NCI-H187 treated with DMSO at 0.1 percent for 48 hours (cell line): ENCODE data around the gene ERC1.
"Not testable (repeated sequence)": the region's sequence is repeated elsewhere in the genome, so short reads cannot be mapped to it uniquely, and the experiment has no call there.

Source experiments
- DNase-seq: peaks from one replicate; lab custom pipeline; 2025; lab: John Stamatoyannopoulos, UW

Gene ERC1

GRCh38 chr12:1030779-1031178 lies 39.8 kb downstream of the ERC1 start:
- no peak for DNase-seq

GRCh38 chr12:1034243-1034642 lies 43.2 kb downstream of the ERC1 start:
- DNase-seq: no peak

- DNase-seq: no peak
These were observed 43.9 kb downstream of the ERC1 start for GRCh38 chr12:1034751-1035457.

DNA sequence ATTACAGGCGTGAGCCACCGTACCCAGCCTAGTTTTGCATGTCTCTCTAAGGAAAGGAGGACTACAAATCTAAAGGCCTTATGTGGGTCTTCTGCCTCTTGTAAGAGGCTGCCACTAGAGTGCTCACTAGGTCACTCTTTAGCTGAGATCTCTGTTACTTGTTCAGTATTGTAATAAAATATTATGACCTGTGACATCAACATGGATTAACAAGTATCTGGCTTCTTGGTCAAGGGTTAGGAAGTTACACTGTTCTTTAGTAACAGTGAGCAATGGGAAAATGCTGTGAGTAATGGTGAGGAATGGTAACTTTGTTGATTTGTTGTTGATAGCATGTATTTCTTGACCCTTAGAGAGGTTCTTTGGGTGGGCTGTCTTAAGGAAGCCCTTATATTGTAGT lies 50.5 kb downstream of the ERC1 start:
- no peak for DNase-seq

DNA sequence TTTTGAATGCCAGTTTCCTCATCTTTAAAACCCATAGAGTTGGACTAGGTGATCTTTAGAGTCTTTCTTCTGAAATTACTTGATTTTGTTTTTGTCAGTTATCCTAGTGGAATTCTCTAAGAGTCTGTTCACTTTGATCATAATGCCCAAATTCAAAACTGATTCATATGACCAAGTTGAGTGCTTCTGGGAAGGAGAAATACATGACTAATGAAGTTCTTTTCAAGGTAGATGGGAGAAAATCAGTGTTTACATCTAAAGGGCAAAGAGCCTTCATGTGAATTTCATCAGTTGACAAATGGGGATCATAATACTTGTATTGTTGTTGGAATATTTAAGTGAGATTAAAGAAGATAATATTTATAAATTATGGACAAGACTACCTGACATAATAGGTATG lies 53.2 kb downstream of the ERC1 start:
- no peak for DNase-seq

DNA sequence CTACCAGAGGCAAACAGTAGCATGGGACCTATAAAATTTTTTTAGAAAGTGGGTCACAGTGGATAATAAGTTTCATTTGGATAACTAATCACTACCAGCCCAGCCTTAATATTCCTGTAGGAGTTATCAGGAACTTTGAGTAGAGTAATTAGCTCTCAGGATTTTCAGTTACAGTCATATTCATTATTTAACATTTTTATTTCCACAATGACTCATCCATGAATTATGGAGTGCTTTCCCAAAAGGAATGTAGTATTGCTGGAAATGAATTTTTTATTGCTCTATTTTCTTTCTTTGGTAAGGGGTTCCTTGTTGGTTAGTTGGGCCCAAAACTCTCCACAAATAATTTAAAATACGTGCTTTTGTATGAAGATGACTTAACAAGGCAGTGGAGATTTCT lies 53.7 kb downstream of the ERC1 start:
- no peak for DNase-seq

- DNase-seq: no peak
These were observed 55.7 kb downstream of the ERC1 start for GRCh38 chr12:1046727-1047126.

DNA sequence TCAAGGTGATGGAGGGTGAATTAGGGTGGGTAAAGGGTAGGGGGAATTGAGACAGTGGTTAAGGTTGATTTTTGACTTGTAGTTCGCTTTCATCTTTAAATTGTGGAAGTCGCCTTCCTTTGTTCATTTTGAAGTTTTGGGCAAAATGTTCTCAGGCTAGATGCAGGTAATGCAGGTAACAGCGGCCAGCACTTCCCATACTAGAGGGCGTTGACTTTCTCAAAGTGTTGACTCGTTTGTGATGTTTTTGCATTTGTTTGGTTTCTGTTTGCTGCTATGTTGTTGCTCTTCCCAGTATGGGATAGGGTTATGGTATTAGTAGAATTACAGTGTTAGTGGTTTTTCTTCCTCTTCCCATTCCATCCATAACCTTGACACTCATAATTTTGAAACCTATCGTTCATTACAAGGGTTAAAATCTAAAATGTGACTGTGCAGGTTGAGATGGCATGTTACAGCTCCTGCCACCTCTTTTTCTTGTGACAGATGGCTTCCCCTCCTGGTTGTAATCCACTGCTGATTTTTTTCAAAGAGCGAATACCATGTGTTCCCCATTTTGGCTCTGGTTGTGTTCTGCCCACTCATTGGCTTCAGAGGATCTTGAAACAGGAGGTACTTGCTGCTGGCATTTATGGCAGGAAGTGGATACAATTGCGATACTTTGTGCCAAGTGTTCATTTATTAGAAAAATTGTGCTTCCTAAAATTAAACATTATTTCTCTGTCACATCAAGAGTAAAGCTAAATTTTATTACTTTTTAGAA lies 57.1 kb downstream of the ERC1 start:
- DNase-seq: no peak

DNA sequence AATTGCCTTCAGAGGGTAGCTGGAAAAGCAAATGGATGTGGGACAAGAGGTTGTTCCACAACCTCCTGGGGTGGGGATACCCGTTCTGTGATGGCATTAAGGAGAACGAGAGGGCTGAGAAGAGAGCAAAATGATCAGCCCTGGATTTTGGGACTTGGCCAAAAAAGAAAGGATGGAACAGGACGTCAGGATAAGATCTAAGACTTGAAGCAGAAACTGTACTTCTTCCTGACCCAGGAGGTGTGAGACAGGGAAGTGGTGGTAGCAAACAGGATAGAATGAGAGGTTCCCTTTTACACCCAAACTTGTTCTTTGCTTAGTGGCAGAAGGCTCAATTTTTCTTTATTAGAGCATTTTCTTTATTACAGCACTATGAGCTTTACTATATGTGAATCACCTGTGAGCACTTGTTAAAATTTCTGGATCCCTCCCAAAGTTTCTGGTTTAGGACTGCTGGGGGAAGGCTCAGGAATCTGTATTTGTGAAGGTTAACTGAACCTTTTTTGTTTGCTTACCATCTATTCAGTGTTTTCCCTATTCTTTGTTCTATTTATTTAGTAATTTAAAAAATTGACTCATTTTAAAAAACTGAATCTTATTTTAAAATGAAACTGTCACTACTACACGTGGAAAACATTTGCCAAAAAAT lies 59.2 kb downstream of the ERC1 start:
- DNase-seq: no peak

DNA sequence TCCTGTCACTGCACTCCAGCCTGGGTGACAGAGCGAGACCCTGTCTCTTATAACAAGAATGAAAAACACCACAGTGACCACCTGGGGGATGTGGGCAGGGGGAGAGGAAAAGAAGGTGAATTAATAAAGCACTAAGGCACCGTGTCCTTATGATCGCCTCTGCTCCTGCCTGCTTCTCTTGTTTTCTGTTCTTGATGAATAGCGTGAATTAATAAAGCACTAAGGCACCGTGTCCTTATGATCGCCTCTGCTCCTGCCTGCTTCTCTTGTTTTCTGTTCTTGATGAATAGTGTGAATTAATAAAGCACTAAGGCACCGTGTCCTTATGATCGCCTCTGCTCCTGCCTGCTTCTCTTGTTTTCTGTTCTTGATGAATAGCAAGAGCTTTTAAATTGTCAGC lies 60.6 kb downstream of the ERC1 start:
- not testable (repeated sequence) for DNase-seq

DNA sequence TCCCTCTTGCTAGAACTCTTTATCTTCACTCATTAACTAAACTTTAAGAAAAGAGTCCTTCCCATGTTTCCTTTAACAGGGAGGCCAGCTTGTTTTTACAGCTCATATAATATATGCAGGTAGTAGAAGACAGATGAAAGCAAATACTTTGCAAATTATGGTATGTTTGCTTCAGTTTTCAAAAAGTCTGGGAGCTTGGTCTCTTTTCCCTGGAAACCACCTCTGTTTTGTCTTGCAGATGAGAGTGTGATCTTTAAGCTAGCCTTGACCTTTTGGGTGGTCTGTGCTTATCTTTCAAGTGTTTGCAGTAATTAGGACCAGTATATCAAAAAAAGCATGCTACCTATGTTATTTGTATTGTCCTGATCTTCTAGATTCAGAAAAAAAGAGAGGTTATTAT lies 62.7 kb downstream of the ERC1 start:
- DNase-seq: no peak

DNA sequence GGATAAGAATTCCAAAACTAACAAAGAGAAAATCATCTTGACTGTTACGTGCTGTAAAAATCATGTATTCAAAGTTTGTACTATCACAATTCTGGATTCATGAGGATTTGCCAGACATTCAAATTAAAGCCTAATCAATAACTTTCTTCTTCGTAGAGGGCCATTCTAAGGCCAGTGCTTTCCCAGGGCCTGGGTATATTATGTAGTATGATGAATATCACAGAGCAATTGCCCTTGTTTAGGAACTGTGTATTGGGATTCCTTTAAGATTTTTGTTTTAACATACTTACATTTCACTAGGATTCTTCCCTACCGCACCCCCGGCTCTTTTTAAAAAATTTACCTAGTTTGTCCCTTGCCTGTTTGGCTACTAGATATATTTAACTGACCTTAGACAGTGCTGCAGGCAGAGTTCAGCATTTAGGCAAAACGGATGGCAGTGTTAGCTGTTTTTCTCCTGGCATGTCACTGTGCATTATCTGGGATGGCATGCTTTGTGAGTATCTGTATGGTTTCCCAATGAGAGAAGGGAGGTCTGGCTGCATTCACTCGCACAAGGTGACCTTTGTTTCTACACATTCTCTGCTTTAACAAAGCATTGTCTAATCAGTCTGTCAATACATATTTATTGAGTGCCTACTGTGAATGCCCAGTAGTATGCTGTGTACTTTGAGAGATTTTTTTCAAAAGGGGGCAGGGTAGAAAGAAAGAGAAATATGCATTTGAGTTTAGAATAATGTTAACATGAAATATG lies 63.3 kb downstream of the ERC1 start:
- no peak for DNase-seq

DNA sequence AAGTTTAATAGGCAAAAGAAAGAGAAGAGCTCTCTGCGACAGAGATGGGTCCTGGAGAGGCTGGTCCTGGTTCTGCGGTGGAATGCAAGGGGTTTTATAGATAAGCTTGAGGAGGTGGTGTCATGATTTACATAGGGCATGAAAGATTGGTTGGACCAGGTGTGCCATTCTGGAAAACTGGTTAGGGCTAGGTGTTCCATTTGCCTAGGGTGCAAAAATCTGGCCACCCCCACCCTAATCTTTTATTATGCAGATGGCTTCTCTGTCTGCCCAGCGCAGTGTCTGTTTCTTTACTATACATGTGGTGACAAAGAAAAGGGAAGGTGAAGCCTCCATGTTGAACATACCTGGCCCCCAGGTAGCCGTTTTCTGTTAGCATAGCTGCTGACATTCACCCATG lies 65.4 kb downstream of the ERC1 start:
- no peak for DNase-seq

GRCh38 chr12:1058423-1058822 lies 67.4 kb downstream of the ERC1 start:
- DNase-seq: no peak

GRCh38 chr12:1059162-1059561 lies 68.1 kb downstream of the ERC1 start:
- DNase-seq: no peak

DNA sequence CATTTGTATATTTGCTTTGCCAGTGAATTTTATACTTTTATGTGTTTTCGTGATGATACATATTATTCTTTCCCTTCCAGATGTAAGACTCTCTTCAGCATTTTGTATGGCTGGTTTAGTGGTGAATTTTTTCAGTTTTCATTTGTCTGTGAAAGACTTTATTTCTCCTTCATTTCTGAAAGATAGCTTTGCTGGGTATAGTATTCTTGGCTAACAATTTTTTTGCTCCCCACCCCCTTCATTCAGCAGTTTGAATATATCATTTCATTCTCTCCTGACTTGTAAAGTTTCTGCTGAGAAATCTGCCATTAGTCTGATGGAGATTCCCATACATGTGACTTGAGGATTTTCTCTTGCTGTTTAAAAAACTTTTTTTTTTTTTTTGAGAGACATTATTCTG lies 72.8 kb downstream of the ERC1 start:
- no peak for DNase-seq

DNA sequence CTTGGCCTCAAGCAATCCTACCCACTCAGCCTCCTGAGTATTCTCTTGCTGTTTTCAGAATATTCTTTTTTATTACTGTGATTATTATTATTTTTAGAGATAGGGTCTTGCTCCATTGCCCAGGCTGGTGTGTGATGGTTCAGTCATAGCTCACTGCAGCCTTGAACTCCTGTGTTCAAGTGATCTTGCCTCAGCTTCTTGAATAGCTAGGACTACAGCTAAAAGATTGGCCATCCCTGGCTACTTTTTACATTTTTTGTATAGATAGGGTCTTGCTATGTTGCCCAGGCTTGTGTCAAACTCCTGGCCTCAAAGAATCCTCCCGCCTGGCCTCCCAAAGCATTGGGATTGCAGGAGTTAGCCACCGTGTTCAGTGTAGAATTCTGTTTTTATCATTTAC lies 73.3 kb downstream of the ERC1 start:
- no peak for DNase-seq

DNA sequence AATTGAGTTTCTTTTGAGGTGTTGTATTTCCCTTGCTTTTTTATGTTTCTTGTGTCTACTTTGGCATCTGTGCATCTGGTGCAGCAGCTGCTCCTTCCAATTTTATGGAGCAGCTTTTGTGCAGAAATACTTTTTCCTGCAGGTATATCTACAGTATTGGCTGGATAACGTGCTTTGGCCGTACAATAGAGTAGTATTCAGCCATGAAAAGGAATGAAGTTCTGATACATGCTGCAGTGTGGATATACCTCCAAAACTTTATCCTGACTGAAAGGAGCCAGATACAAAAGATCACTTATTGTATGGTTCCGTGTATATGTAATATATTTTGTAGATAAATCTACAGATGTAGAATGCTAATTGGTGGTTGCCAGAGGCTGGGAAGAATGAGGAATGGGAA lies 74.6 kb downstream of the ERC1 start:
- DNase-seq: no peak

GRCh38 chr12:1069846-1070245 lies 78.8 kb downstream of the ERC1 start:
- no peak for DNase-seq

GRCh38 chr12:1071182-1071581 lies 80.2 kb downstream of the ERC1 start:
- DNase-seq: no peak

- no peak for DNase-seq
These were observed 82.6 kb downstream of the ERC1 start for GRCh38 chr12:1073652-1074051.

- no peak for DNase-seq
These were observed 86.2 kb downstream of the ERC1 start for GRCh38 chr12:1077036-1077803.
